DMS53 (cell line): ENCODE results near the gene PHLPP1.

ENCODE experiments used
- DNase-seq: peaks from one replicate; lab custom pipeline; 2025; lab: John Stamatoyannopoulos, UW

The PHLPP1 gene

DNA sequence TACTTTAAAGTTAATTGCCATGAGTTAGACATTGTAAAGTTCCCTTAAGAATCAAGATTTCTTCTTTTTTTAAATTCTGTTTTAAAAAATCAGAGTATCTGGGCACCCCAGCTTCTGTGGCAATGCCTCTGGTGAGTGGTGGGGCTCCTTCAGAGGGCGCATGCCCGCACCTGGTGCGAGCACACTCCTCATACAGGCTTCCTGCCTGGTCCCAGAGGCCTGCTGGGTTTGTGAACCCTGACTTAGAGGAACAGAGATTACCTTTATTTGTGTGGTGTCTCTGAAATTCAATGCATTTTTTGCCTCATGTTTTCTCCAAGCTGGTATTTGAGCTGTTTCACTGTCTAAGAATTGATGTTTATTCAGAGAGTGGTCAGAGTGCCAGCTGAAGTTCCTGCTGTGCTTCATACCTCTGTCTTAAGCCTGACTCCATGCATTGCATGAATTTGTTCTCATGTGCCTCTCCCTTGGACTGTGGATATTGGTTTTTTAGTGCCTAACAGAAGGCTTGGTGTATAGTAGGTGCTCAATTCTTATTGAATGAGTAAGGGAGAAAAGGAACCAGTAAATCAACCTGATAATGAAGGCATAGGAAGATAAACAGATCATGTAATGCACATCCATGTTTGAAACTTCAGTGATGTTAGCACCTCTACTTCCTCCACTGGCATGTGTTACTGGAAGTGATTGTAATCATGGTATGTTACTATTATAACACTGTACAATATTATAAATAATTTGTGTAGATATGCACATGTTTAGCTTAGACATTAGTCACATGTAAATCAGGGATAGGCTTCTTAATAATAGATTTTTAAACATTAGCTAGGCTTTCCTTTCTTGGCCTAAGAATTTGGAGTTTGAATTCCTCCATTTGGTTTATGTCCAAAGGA lies 29.0 kb downstream of the PHLPP1 start:
- DNase-seq = no peak

DNA sequence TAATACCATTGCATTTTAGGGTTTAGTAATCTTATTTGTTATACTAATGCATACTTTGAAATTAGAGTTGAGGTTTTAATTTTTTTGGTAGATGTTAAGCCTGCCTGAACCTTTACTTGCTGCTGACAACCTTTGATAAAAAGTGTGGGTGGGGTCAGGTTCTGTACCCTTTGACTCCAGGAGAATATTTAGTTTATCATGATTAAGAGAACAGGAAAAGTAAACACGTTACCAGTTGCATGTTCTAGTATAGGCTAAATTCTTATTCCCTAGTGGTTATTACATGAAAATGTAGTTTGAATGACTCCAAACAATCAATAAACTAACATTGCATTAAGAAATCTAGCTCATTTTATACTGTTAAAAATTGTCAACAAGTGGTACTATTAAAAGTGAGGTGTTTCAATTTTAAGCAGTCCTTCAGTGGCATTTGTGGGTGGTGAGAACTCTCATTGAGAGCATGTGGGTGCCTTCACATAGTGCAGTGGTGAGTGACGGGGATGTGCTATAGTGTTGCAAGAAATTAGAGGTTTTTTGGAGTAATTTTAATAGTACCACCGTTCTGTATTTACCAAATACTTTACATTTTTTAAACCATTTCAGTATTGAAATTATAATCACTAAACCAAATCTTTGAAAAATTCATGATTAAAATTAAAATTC lies 29.9 kb downstream of the PHLPP1 start:
- DNase-seq = no peak

DNA sequence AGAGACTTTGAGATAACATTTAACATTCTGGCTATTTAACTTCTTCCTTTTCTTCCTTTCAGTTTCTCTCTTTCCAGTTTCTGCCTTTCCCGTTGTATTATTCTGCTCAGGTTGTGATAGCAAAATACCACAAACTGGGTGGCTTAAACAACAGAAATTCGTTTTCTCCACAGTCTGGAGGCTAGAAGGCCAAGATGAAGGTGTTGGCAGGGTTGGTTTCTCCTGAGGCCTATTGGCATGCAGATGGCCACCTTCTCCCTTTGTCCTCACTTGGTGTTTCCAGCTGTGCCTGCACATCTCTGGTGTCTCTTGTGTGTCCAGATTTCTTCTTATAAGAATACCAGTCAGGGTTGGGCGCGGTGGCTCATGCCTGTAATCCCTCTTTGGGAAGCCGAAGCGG lies 34.0 kb downstream of the PHLPP1 start:
- no peak for DNase-seq

DNA sequence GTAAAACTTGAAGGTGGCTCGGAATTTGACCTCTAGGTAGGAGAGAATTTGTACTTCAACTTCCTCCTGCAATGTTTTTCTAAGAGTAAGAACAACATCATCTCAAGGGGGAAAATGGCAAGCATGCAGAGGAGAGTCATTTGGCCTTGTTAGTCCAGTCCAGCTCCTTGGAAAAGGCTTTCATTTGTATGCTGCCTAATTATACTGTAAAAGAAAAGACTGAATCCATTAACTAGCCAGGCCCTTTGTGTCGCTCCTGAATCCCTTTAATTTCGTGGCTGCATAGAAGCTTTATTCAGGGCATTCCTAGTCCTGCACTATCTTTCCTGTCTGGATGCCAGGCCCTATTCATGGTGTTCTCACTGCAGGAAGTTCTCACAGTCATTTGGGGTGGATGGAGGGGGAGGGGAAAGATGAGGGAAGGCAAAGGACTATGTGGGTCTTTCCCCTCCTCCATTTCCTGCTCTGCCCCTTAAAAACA lies 36.0 kb downstream of the PHLPP1 start:
- no peak for DNase-seq

DNA sequence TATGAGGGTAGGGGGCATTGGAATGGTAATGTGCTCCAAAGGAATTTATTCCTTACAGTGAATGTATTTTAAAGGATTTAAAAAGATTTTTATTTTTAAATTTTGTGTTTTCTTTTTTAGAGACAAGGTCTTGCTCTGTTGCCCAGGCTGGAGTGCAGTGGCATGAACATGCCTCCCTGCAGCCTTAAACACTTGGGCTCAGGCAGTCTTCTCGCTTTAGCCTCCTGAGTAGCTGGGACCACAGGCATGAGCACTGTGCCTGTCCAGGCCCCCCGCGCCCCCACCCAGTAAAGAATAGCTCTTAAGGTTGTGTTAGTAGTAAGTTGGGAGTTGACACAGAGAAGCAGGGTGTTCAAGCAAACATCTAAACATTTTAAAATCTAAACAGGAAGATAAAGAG lies 36.6 kb downstream of the PHLPP1 start:
- no peak for DNase-seq

DNA sequence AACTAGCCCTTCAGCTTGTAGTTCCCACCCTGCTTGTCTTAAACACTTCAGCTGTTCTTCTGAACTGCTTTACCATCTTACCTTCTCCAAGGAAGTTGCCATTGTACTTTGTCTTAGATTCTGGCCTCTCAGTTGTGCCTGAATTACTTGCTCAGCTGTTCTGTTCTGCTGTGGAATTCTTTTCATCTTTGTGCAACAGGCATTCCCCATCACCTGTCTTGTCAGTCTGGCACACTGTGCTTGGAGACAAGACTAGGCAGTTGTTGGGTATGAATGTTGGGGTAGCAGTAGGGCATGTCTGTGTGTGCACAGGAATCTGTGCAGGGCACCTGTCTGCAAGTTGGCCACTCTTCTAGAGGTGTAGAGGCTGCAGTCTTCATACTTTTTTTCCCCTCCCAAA lies 38.7 kb downstream of the PHLPP1 start:
- DNase-seq = no peak

DNA sequence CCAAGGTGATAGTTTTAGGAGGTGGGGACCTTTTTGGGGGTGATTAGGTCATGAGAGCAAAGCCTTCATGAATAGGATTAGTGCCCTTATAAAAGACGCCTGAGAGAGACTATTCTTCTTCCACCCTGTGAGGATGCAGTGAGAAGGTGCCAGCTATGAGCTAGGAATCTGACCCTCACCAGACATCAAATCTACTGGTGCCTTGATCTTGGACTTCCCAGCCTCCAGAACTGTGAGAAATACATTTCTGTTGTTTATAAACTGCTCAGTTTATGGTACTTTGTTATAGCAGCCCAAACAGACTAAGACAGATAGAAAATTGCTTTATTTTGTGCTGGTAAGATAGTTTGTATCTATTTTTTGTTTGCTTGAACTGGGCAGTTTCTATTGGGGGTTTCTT lies 40.1 kb downstream of the PHLPP1 start:
- no peak for DNase-seq

DNA sequence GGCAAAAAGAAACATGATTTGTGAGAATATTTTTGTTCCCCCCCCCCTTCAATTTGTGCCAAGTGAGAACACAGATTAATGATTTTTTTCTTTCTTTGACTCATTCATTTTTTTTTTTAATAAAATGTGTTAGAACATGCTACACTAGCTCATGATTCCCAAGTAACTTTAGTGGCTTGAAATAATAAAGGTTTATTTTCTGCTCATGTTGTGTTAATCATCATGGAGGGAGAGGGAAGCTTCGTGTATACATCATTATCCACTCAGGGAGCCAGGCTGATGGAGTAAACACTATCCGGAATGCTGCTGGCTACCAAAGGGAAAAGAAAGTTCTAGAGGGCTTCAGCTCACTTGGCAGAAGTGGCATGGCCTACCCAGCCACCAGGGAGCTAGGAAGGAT lies 40.6 kb downstream of the PHLPP1 start:
- no peak for DNase-seq

DNA sequence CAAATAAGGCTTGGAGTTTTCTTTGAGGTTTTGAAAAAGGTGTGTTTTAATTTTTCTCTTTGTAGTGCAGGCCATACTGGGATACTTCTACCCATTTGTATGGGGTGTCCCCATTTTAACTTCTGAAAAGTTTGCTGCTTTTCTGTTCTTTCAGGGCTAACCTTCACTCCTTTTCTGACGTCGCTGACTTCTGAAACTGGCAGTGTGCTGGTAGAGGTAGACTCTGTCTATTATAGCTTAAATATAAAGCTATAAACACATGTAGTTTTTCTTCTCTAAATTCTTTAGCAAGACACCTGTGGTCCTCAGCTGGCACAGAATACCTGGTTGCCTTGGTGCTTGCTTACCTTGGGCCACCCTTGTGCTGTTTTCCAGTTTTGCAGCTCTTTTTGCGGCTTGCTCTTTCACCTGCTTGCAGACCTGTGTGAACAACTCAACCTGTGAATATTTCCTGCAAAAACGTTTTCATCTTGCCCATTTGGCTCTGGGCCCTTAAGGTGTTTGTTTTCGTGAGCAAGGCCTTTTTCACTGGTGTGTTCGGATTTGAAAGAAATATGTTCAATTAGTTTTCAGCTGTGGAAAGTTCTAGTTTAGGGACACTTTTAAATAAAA lies 42.2 kb downstream of the PHLPP1 start:
- no peak for DNase-seq

DNA sequence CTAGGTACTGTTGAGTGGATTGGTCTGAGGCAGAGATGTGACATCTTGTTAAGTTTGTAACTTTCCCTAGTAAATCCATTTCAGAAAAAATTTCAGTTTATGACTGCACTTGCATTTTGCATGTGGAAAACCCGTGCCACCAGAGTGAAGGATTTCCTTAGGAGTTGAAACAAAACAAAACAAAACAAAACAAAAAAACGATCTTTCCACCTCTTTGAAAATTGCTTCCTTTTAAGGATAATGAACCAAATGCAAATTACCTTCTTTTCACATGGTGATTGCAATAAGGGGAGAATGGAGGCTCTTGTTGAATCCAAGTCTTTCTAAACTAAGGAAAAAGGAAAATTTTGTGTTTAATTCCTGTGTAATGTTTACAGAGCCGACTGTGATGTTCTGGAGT lies 43.2 kb downstream of the PHLPP1 start:
- no peak for DNase-seq

DNA sequence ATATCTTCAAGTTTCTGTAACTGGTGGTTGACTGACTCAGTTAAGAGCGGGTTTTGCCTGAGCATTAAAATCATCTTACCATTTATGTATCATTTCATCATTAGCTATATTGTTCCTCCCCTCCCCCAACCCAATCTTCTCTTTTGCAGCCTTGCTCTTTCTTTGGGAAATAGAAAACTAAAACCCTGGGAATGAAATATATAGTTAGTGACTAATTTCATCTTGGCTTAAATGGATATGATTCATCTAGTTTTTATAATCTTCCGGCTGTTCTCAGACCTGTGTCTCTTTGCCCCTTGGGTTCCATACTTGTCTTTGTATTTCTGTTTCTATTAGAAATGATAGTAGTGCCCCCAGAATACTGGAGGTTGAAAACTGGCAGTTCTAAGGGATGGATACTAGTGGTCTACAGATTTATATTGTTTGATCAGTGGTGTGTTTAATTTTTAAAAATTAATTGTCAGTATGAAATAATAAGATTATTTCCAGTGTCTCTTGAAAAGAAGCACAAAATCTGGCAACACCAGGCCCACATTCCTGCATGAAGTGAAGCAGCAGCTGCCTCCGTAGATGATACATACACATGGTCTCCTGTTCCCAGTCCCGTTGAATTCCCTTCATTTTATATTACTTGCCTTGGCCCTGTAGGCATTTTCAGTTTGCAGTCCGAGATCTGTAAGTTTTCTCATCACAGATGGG lies 44.5 kb downstream of the PHLPP1 start:
- DNase-seq = no peak

DNA sequence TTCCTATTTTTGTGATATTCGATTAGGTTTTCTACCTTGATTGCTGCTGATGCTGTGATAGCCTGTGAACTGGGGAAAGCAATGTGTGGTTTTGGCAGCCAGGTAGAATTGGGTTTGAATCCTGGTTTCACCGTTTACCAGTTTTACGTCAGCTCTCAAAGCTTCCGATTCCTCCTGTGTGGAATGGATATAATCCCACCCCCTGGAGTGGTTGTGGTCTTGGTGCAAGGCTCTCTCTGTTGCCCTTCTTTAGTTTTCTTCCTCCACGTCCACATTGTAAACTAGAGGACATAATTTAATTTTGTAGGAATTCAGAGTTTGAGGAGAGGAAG lies 45.0 kb downstream of the PHLPP1 start:
- no peak for DNase-seq

DNA sequence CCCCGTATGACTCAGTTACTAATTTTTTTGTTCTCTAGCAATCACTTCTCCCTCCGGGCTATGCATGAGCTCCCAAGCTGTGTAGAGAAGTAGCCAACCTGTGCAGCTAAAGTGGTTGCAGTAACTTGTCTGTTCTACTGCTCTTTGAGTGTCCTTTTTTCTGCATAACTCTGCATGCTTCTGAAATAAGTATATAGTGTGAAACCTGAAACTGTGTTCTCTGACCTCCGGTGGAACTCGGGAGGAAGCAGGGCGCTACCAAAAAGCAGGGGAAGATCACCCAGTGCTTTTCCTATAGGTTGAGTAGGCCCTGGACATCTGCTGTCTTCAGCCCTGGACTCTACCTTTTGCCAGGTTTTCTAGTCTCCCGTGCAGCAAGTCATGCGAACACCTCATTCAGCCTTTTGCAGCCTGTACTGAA lies 47.8 kb downstream of the PHLPP1 start:
- DNase-seq = peak; percentile 14

DNA sequence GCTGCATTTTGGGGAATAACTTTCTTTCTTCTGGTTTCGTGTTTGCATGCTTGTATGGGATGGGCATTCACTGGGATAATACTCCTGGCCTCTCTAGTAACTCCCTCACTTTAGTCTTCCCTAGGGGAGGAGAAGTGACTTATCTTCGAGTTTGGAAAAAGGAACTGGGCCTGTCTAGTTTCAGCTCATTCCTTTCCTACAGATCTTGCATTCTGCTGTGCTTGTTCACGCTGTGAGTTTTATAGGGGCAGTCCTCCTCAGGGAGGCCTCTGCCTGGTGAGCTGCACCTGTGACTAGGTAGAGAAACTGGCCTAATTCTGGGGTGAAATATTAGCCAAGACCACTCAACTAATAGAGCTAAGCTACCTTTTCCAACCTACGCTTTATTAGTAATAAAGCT lies 50.9 kb downstream of the PHLPP1 start:
- DNase-seq = no peak

DNA sequence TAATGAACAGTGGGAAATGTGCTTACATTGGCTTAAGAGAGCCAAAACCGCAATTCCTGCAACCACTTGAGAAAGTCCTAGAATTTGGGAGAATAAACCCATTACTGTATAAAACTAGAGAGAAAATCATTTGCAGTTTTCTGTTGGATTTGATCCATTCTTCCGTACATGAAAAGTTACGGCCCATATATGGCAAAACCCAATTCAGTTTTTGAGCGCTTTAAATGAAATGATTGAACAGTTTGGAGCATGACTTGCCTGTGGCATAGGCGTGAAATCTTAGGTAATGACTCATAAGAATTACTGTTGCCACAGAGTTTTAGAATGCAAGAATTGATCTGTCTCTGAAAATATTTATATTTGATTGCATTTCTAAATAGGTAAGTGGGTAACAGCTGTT lies 52.0 kb downstream of the PHLPP1 start:
- DNase-seq = no peak

DNA sequence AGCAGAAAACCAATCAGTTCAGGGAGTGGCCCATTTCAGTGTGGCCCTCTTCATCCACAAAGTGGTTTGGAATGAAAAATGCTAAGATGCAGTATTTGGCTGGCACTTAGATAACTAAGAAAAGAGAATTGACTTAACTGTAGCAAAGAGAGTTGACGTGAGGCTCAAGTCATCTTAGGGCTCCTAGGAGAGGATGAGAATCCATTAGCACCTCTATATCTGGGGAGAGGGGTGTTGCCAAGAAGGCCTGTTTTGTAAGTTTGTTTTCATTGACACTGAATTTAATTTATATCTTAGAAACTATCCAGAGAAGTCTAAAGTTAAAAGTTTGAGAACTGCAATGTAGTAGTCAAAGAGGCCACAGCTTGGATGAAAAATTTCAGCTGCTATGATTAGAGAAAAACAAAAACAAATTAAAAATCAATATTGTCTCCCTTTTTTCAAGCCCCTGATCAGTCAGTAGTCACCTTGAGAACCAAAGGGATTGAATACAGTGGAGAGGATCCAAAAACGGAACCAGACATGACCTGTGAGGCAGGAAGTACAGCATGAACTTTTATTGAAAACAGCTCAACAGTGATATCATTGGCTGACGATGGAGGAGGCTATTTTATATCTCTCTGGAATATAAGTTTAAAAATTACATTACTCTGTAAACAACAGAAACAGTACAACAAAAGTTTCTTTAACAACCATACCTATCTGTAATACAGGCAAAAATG lies 52.7 kb downstream of the PHLPP1 start:
- no peak for DNase-seq

DNA sequence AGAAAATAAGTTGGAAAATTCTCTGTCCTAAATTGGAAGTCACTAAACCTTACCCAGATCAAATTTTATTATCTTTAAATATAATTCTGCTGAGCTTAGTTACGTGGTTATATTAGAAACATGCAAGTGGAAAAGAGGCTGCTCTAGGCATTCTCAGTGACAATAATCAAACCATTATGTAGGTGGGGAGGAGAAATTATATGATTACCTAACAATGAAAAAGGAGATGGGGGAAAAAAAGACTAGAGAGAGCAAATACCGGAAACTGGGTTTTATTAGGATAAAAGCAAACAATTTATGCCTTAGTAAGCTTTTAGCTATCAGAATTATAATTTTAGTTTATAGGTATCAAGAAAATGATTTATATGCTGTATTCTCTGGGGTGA lies 53.2 kb downstream of the PHLPP1 start:
- DNase-seq = no peak

DNA sequence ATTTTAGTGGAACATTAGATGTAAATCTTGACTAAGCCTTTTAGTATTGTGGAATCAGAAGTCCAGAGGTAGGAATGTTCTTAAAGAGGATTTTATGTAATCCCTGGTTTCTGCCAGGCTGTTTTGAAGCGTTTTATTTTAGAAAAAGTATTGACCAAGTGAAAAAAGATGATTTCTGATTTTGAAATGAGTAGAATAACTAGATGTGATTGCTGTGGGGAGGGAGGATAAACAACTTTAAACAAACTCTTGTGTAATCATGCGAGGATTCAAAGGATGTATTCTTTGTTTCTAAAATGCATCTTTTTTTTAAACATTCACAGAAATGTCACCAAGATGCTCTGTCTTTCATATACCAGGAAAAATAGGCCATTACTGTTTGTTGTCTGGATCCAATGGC lies 53.9 kb downstream of the PHLPP1 start:
- DNase-seq = no peak

DNA sequence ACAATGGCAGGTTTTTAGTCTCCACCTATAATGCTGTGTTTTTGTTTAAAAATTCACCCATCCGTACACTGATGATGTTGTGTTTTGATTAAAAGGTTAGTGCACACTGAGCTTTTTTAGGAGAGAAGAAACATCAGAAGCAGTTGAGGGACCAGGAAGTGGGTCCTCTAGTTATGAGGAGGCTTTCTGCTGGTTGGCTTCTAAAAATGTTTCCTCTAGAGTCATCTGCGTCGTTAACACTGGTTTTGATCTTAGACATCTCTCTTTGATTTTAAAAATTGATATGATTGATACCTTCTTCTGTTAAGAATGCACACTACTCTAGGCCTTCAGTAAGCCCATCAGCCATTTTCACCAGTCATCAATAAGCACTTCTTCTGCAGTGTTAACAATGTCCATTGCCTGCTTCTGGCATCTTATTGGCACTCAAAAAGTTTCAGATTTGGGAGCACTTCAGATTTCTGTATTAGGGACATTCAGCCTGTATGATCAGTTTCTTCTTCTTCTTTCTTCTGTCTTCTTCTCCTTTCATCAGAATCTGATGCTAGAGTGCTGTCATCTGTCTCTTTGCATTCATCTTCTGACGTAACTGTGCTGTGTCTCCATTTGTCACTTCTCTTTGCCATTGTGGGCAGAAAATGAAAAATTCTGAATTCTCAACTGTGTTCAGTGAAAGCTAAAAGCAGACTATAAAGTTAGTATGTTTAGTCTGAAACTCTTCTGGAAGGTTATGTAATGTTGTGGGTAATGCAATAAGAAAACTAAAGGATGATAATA lies 56.3 kb downstream of the PHLPP1 start:
- DNase-seq = no peak

DNA sequence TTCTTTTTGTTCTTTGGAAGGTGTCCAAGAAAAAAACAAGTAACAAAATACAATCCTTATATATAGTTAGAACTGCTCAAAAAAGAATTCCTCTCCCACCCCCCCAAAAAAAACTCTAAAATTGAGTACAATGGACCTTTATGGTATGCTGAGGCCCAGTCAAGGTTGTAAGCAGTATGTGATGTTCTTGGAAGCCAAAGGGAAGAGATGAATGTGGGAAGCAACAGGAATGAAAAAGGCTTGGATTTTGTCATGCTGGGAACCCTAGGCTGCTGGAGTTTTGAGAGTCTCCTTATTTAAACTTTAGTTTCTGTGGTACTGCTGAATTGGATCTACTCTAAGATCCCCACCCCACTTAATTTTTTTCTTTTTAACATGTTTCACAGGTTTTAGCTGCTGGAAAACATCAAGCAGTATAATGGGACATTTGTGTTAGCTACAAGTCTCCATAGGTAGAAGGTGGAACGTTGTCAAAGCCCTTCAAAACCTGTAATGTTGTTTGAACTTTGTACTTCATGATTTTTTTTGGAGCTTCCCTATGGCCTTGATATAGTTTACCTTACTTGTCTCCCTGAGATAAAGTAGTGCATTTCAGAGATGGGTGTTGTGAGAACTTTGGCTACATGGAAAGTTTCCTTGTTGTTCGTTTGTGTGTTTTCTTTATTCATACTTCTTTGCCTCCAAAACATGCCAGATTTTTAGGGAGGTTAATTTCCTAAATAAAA lies 57.7 kb downstream of the PHLPP1 start:
- no peak for DNase-seq
